ENCODE measurements around the gene USP15. TPM values are rescaled to one million over a fixed set of nuclear protein-coding genes. Genes with fewer than 3 reads are reported as not detected.

Gene USP15
- total RNA-seq, 1 experiment from 2014 or later = 35.3 TPM

DNA sequence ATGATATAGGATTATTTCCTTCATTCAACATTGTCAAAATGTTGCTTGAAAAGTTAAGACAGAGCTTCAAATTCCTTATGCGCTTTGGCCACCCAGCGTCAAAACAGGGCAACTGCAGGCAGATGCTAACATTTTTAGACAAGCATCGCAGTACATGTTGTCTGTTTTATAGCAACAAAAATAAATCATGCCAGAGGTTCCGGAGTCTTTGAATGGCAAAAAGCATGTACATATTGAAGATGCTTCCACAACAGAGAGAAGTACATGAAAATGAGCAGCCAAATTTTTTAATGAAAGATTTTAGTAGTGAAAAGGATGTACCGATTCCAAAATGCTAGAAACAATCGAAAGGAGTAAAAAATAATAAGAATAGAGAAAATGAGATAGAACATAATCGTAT is 49.8 kb upstream of the USP15 start:
- no peak overlapping the region for H2BK120ac ChIP-seq (ENCODE audit: low read depth, low read length, poor library complexity, severe bottlenecking)
- H3K9me3 Mint-ChIP-seq = peaks cover 3 to 4% of the 10 kb centered on the region in 2 experiments; a peak in 3 of 5 replicates
- 100% methylated on average over 2 of the region's 7 CpGs for WGBS (ENCODE audit: extremely low coverage, insufficient read length, low lambda C conversion rate)
- no peak overlapping the region for H3K4me2 ChIP-seq (ENCODE audit: insufficient read depth, insufficient read length, low read length)
- no peaks in the 10 kb centered on the region for H3K23me2 ChIP-seq (ENCODE audit: insufficient read length, low read depth, low read length, poor library complexity, severe bottlenecking)
- H3K18ac ChIP-seq (ENCODE audit: insufficient read length, low read depth, low read length) = no peak overlapping the region
- H3K27ac ChIP-seq (ENCODE audit: insufficient read length, low read depth, low read length) = no peak overlapping the region
- no peak overlapping the region for H2BK20ac ChIP-seq (ENCODE audit: low read depth, low read length, poor library complexity, severe bottlenecking)
- H3K56ac ChIP-seq (ENCODE audit: insufficient read length, low read depth, low read length) = no peak overlapping the region
- no peak overlapping the region for H3K4me3 Mint-ChIP-seq
- peaks cover 0 to 3% of the 10 kb centered on the region in 2 experiments; a peak in 2 of 4 replicates for H3K4me1 Mint-ChIP-seq
- H2AFZ ChIP-seq (ENCODE audit: low read length) = no peak overlapping the region
- peaks cover 0 to 3% (median 2%) of the 10 kb centered on the region in 3 experiments; a peak in 2 of 7 replicates for H3K36me3 Mint-ChIP-seq (ENCODE audit: insufficient read depth in 1 of 3, low read depth in 3 of 3)
- H3K14ac ChIP-seq (ENCODE audit: insufficient read depth, low read length) = no peak overlapping the region
- no peak overlapping the region for H2BK5ac ChIP-seq (ENCODE audit: insufficient read length, low read length)
- TF ChIP-seq, protein P1, sequence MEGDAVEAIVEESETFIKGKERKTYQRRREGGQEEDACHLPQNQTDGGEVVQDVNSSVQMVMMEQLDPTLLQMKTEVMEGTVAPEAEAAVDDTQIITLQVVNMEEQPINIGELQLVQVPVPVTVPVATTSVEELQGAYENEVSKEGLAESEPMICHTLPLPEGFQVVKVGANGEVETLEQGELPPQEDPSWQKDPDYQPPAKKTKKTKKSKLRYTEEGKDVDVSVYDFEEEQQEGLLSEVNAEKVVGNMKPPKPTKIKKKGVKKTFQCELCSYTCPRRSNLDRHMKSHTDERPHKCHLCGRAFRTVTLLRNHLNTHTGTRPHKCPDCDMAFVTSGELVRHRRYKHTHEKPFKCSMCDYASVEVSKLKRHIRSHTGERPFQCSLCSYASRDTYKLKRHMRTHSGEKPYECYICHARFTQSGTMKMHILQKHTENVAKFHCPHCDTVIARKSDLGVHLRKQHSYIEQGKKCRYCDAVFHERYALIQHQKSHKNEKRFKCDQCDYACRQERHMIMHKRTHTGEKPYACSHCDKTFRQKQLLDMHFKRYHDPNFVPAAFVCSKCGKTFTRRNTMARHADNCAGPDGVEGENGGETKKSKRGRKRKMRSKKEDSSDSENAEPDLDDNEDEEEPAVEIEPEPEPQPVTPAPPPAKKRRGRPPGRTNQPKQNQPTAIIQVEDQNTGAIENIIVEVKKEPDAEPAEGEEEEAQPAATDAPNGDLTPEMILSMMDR (conservative IDR thresholded peaks at IDR 0.05) = peak; percentile 81
- H3K27ac Mint-ChIP-seq = no peak overlapping the region
- H4K8ac ChIP-seq (replicated peaks; ENCODE audit: insufficient read length, low read depth, low read length) = no peak overlapping the region
- no peaks in the 10 kb centered on the region for H3K27me3 ChIP-seq (ENCODE audit: insufficient read depth, low read length)
- no peak overlapping the region for H3K4ac ChIP-seq (ENCODE audit: low read depth, low read length)
- H4K20me1 ChIP-seq (ENCODE audit: control insufficient read depth, insufficient read depth, insufficient read length) = no peaks in the 10 kb centered on the region
- H3K4me1 ChIP-seq (ENCODE audit: insufficient read depth, low read length) = no peaks in the 10 kb centered on the region
- no peak overlapping the region for H3K23ac ChIP-seq (ENCODE audit: insufficient read length, low read depth, low read length)
- H3T11ph ChIP-seq (ENCODE audit: low read length) = no peak overlapping the region
- H3K9ac ChIP-seq (ENCODE audit: extremely low read depth, insufficient read length, low read length) = no peak overlapping the region
- DNase-seq = peak; percentile 37
- H3K79me1 ChIP-seq (ENCODE audit: insufficient read depth, low read depth, low read length, poor library complexity, severe bottlenecking) = no peaks in the 10 kb centered on the region
- no peaks in the 10 kb centered on the region; the same call in 1 of the 2 replicates for H3K27me3 Mint-ChIP-seq (ENCODE audit: low read depth)
- H4K5ac ChIP-seq (ENCODE audit: insufficient read length, low read depth, low read length) = no peak overlapping the region
- H3K9me3 ChIP-seq (ENCODE audit: control insufficient read depth, low read depth, low read length) = no peaks in the 10 kb centered on the region
- no peak overlapping the region for H2BK12ac ChIP-seq (ENCODE audit: insufficient read length, low read depth, low read length)
- no peaks in the 10 kb centered on the region for H3K79me2 ChIP-seq (ENCODE audit: insufficient read depth, low read length)
- no peak overlapping the region for H4K91ac ChIP-seq (ENCODE audit: insufficient read length, low read depth, low read length)
- H2AK5ac ChIP-seq (ENCODE audit: insufficient read length, low read length) = no peak overlapping the region
- no peak overlapping the region for H2BK15ac ChIP-seq (ENCODE audit: low read depth, low read length)
